ENCODE measurements around the gene SH3RF3.

Gene SH3RF3

GRCh38 chr2:109444916-109445315 is 315.9 kb downstream of the SH3RF3 start:
- TF ChIP-seq POLR2A (IDR thresholded peaks at IDR 0.05; ENCODE audit: low read length): no peak
- TF ChIP-seq GATA1 (IDR thresholded peaks at IDR 0.05; ENCODE audit: low read depth, low read length): no peak
- no peak for DNase-seq

- no peak for DNase-seq
- TF ChIP-seq GATA1 (IDR thresholded peaks at IDR 0.05; ENCODE audit: low read depth, low read length) (no peak), POLR2A (IDR thresholded peaks at IDR 0.05; ENCODE audit: low read length) (no peak)
These were observed 317.5 kb downstream of the SH3RF3 start for GRCh38 chr2:109446278-109447131.

- DNase-seq: no peak
- TF ChIP-seq POLR2A (IDR thresholded peaks at IDR 0.05; ENCODE audit: low read length) (no peak), GATA1 (IDR thresholded peaks at IDR 0.05; ENCODE audit: low read depth, low read length) (no peak)
These were observed 318.3 kb downstream of the SH3RF3 start for GRCh38 chr2:109447251-109447661.

GRCh38 chr2:109447776-109448175 is 318.8 kb downstream of the SH3RF3 start:
- TF ChIP-seq GATA1 (IDR thresholded peaks at IDR 0.05; ENCODE audit: low read depth, low read length) (no peak), POLR2A (IDR thresholded peaks at IDR 0.05; ENCODE audit: low read length) (no peak)
- DNase-seq: no peak

- no peak for TF ChIP-seq POLR2A (IDR thresholded peaks at IDR 0.05; ENCODE audit: low read length)
- no peak for TF ChIP-seq GATA1 (IDR thresholded peaks at IDR 0.05; ENCODE audit: low read depth, low read length)
- no peak for DNase-seq
These were observed 319.2 kb downstream of the SH3RF3 start for GRCh38 chr2:109448207-109448606.

GRCh38 chr2:109448946-109449788 is 320.2 kb downstream of the SH3RF3 start:
- no peak for TF ChIP-seq POLR2A (IDR thresholded peaks at IDR 0.05; ENCODE audit: low read length)
- no peak for TF ChIP-seq GATA1 (IDR thresholded peaks at IDR 0.05; ENCODE audit: low read depth, low read length)
- no peak for DNase-seq

- TF ChIP-seq POLR2A (IDR thresholded peaks at IDR 0.05; ENCODE audit: low read length): no peak
- no peak for TF ChIP-seq GATA1 (IDR thresholded peaks at IDR 0.05; ENCODE audit: low read depth, low read length)
- DNase-seq: no peak
These were observed 321.7 kb downstream of the SH3RF3 start for GRCh38 chr2:109450574-109451273.

GRCh38 chr2:109451671-109452070 is 322.7 kb downstream of the SH3RF3 start:
- TF ChIP-seq GATA1 (IDR thresholded peaks at IDR 0.05; ENCODE audit: low read depth, low read length) (no peak), POLR2A (IDR thresholded peaks at IDR 0.05; ENCODE audit: low read length) (no peak)
- DNase-seq: no peak

GRCh38 chr2:109452318-109453305 is 323.6 kb downstream of the SH3RF3 start:
- DNase-seq: no peak

GRCh38 chr2:109453371-109453995 is 324.5 kb downstream of the SH3RF3 start:
- no peak for TF ChIP-seq POLR2A (IDR thresholded peaks at IDR 0.05; ENCODE audit: low read length)
- no peak for TF ChIP-seq GATA1 (IDR thresholded peaks at IDR 0.05; ENCODE audit: low read depth, low read length)
- DNase-seq: no peak

More at GRCh38 chr2:109452318-109453305, 323.6 kb downstream of the SH3RF3 start:
- TF ChIP-seq GATA1 (IDR thresholded peaks at IDR 0.05; ENCODE audit: low read depth, low read length) (no peak), POLR2A (IDR thresholded peaks at IDR 0.05; ENCODE audit: low read length) (no peak)

- no peak for DNase-seq
- TF ChIP-seq POLR2A (IDR thresholded peaks at IDR 0.05; ENCODE audit: low read length): no peak
- no peak for TF ChIP-seq GATA1 (IDR thresholded peaks at IDR 0.05; ENCODE audit: low read depth, low read length)
These were observed 325.3 kb downstream of the SH3RF3 start for GRCh38 chr2:109454304-109454703.

- no peak for DNase-seq
- TF ChIP-seq GATA1 (IDR thresholded peaks at IDR 0.05; ENCODE audit: low read depth, low read length): no peak
- TF ChIP-seq POLR2A (IDR thresholded peaks at IDR 0.05; ENCODE audit: low read length): no peak
These were observed 325.9 kb downstream of the SH3RF3 start for GRCh38 chr2:109454765-109455394.
